Glutamatergic neuron (in vitro differentiated cells): ENCODE measurements around the gene ZNF513. TPM values are rescaled to one million over a fixed set of nuclear protein-coding genes. Genes with fewer than 3 reads are reported as not detected.

Source experiments
- DNase-seq: peaks from one replicate; pipeline ENCODE4 v3.0.0; 2022
- H3K27ac Mint-ChIP-seq: one replicate; pipeline ENCODE4 v1.8.0; 2020; ENCODE audit warnings: mild to moderate bottlenecking, mixed read lengths, inconsistent platforms; ENCODE audit not compliant: unreplicated experiment
- H3K27me3 Mint-ChIP-seq: one replicate; pipeline ENCODE4 v1.8.0; 2020; ENCODE audit warnings: mild to moderate bottlenecking, moderate library complexity, mixed read lengths, inconsistent platforms; ENCODE audit not compliant: unreplicated experiment
- H3K36me3 Mint-ChIP-seq: one replicate; pipeline ENCODE4 v1.8.0; 2020; ENCODE audit warnings: mild to moderate bottlenecking, mixed read lengths, inconsistent platforms; ENCODE audit not compliant: unreplicated experiment
- H3K4me1 Mint-ChIP-seq: one replicate; pipeline ENCODE4 v1.8.0; 2020; ENCODE audit warnings: mild to moderate bottlenecking, low read depth, mixed read lengths, inconsistent platforms; ENCODE audit not compliant: unreplicated experiment
- H3K4me3 Mint-ChIP-seq: one replicate; pipeline ENCODE4 v1.8.0; 2020; ENCODE audit warnings: mild to moderate bottlenecking, mixed read lengths, inconsistent platforms; ENCODE audit not compliant: unreplicated experiment
- H3K9me3 Mint-ChIP-seq: one replicate; pipeline ENCODE4 v1.8.0; 2020; ENCODE audit warnings: mild to moderate bottlenecking, moderate library complexity, mixed read lengths, inconsistent platforms; ENCODE audit not compliant: unreplicated experiment
- total RNA-seq: library from RNA; stranded (reverse); fragmentation: NEBNext Ultra II Directional; extraction: Animal tissue kit (Norgen Biotek cat#: 25700); gene quantifications from one replicate; pipeline ENCODE4 v1.2.1, GENCODE V29; 2021; ENCODE audit not compliant: unreplicated experiment
- TF ChIP-seq, protein P1 (sequence below): fragments of 200-600 bp; sonication (generic); IDR thresholded peaks from one replicate; pipeline ENCODE4 v1.5.0; 2021; ENCODE audit not compliant: partially characterized antibody, unreplicated experiment

The ZNF513 gene
- total RNA-seq, 1 donor from 2014 or later = 30.2 TPM

DNA sequence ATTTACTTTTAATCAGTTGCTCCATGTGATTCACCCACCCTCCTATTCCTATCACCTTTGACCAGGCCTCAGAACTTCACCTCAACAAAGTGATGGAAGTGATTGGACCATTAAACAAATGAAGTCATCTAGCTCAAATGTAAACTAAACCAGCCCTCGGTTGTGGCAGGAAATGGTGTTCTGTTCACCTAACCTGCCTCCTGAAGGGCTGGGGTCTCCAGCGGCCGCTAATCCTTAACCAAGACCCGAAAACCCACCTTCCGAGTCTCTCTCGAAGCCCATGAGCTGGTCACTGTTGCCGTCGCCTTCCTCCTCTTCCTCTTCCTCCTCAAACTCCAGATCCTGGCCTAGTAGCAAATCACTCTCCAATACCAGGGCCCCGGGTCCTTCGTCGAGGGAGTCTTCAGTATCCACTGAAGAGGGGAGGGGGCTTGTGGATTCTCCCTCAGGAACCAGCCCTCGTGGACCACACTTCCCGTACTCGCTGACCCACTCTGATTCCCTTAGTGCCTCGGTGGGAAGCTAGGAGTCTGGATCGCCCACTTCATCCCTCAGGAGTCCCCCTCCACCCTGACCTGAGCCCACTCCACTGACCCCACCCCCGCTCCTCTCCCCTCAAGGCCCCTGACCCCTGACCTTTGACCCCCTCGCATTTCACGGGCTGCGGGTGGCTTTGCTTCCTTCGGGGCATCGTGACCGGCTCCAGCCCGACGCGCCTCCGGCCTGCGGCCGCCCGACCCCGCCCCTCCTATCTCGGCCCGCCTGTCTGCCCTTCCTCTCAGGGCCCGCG lies 503 bp downstream of the ZNF513 start:
- peak overlapping the region; percentile 87 for H3K27ac Mint-ChIP-seq
- H3K27me3 Mint-ChIP-seq = peaks cover 12% of the 10 kb centered on the region
- peaks cover 2% of the 10 kb centered on the region for H3K36me3 Mint-ChIP-seq
- TF ChIP-seq, protein P1, sequence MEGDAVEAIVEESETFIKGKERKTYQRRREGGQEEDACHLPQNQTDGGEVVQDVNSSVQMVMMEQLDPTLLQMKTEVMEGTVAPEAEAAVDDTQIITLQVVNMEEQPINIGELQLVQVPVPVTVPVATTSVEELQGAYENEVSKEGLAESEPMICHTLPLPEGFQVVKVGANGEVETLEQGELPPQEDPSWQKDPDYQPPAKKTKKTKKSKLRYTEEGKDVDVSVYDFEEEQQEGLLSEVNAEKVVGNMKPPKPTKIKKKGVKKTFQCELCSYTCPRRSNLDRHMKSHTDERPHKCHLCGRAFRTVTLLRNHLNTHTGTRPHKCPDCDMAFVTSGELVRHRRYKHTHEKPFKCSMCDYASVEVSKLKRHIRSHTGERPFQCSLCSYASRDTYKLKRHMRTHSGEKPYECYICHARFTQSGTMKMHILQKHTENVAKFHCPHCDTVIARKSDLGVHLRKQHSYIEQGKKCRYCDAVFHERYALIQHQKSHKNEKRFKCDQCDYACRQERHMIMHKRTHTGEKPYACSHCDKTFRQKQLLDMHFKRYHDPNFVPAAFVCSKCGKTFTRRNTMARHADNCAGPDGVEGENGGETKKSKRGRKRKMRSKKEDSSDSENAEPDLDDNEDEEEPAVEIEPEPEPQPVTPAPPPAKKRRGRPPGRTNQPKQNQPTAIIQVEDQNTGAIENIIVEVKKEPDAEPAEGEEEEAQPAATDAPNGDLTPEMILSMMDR = no peak
- DNase-seq = peak; percentile 81
- H3K4me1 Mint-ChIP-seq = peaks cover 27% of the 10 kb centered on the region
- peaks cover 13% of the 10 kb centered on the region for H3K9me3 Mint-ChIP-seq
- H3K4me3 Mint-ChIP-seq = peak overlapping the region; percentile 89

DNA sequence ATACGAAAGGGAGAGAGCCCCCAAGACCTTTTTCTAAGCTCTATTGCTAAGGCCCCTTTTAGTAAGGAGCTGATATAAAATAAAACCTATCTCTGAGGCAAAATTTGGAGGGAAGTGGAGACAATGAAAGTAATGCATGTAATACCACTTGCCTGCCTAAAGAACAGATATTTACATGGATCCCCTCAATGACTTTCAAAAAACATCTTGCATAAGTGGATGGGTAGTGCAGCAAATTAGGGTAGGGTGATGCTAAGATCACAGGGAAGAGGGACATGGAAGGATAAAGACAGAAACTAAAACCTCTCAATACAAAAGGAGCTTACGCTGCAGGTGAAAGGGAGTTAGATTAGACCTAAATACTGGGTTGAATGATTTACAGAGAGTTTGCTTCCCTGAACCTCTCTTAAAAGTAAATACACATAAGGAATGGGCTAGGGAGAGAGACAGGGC lies 1.1 kb downstream of the ZNF513 start:
- Mint-ChIP-seq H3K4me3 (peak overlapping the region; percentile 89), H3K27ac (peak overlapping the region; percentile 87), H3K4me1 (peaks cover 27% of the 10 kb centered on the region), H3K9me3 (peaks cover 16% of the 10 kb centered on the region), H3K36me3 (no peaks in the 10 kb centered on the region), H3K27me3 (peaks cover 12% of the 10 kb centered on the region)
- TF ChIP-seq, protein P1 = no peak
- DNase-seq = no peak

DNA sequence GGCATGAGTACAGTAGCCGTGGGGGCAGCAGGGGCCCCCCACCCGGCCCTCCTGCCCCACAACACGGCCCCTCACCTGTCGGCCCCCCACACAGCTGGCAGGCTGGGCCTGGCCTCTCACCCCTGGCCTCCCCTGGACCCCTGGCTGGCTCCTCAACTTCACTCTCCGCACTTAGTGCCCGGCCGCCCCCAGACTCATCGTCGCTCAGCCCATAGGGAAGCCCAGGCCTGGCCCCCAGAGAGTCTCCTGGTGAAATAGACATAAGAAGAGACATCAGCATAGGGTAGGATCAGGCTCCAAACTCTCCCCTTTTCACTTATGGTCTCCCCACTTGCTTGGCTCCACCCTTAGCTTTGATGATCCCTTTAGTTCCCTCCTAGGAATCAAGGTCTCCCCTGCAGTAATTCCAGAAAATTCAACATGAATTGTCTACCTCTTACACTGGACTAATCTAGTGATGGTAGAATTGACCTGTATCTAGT lies 1.7 kb downstream of the ZNF513 start:
- Mint-ChIP-seq H3K27ac (peak overlapping the region; percentile 87), H3K36me3 (no peaks in the 10 kb centered on the region), H3K4me3 (peak overlapping the region; percentile 89), H3K27me3 (peaks cover 11% of the 10 kb centered on the region), H3K9me3 (peaks cover 17% of the 10 kb centered on the region), H3K4me1 (peaks cover 27% of the 10 kb centered on the region)
- no peak for DNase-seq
- TF ChIP-seq, protein P1 = no peak

DNA sequence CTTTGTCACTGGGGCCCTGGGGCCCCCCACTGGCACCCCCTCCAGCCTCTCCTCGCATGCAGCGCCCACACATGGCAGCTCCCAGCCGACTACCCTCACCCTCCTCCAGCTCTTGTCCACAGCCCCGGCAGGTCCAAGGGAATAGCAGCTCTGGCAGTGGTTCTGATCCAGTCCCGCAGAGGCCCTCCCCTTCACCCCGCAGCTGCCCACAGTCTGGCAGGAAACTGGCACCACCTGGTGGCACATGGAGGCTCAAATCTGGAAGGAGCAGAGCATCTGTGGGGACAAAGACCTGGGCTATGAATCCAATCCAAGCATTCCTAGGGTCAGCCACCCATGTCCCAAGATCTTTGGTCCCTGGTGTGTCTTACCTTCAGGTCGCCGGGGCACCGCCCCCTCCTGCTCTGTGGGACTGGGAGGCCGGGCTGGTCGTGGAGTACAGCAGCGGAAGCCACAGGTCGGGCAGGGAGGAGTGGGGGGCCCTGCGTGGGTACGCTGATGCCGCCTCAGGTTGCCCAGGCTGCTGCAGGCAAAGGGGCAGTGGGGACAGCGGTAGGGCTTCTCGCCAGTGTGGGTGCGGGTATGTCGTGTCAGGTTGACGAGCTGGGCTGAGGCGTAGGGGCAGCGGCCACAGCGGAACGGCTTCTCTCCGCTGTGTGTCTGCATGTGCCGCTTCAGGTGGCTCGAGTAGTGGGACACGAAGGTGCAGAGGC lies 2.3 kb downstream of the ZNF513 start:
- Mint-ChIP-seq H3K27ac (no peak overlapping the region), H3K27me3 (peaks cover 9% of the 10 kb centered on the region), H3K4me3 (no peak overlapping the region), H3K9me3 (peaks cover 17% of the 10 kb centered on the region), H3K4me1 (peaks cover 27% of the 10 kb centered on the region), H3K36me3 (no peaks in the 10 kb centered on the region)
- TF ChIP-seq, protein P1 = no peak
- DNase-seq = no peak
